Endothelial cell of umbilical vein (primary cell): ENCODE measurements around the gene TNFRSF12A.

Experiments used
- EZH2 ChIP-seq: IDR thresholded peaks from 2 replicates; pipeline ENCODE4 v1.6.1; 2012; ENCODE audit warnings: borderline replicate concordance, low read depth, mild to moderate bottlenecking, moderate library complexity, low read length, inconsistent platforms; ENCODE audit not compliant: severe bottlenecking
- JUN ChIP-seq: IDR thresholded peaks from 2 replicates; pipeline ENCODE4 v1.6.1; 2011; ENCODE audit warnings: borderline replicate concordance, low read depth; ENCODE audit not compliant: insufficient read length, insufficient read depth
- MAX ChIP-seq: IDR thresholded peaks from 2 replicates; pipeline ENCODE4 v1.6.1; 2011; ENCODE audit not compliant: insufficient read depth, insufficient read length
- POLR2A ChIP-seq: IDR thresholded peaks from 2 replicates; pipeline ENCODE4 v1.6.1; 2012; ENCODE audit warnings: low read depth, mild to moderate bottlenecking, control low read depth, low read length
- POLR2AphosphoS5 ChIP-seq: IDR thresholded peaks from 2 replicates; pipeline ENCODE4 v1.6.1; 2012; ENCODE audit warnings: low read depth, mild to moderate bottlenecking, control low read depth, low read length, moderate library complexity; ENCODE audit not compliant: insufficient read depth
- TF ChIP-seq, protein P1 (sequence below), 2 donors: IDR thresholded peaks; 1 replicate in 1 of 2; 2 replicates in 1 of 2; pipeline ENCODE4 v1.5.1; 2011; ENCODE audit warnings: low read length in 2 of 2, mild to moderate bottlenecking in 2 of 2, moderate library complexity in 2 of 2, control low read depth in 1 of 2, inconsistent platforms in 1 of 2, low read depth in 1 of 2; ENCODE audit not compliant: insufficient read depth in 1 of 2; ENCODE audit errors: extremely low read depth in 1 of 2

DNA sequence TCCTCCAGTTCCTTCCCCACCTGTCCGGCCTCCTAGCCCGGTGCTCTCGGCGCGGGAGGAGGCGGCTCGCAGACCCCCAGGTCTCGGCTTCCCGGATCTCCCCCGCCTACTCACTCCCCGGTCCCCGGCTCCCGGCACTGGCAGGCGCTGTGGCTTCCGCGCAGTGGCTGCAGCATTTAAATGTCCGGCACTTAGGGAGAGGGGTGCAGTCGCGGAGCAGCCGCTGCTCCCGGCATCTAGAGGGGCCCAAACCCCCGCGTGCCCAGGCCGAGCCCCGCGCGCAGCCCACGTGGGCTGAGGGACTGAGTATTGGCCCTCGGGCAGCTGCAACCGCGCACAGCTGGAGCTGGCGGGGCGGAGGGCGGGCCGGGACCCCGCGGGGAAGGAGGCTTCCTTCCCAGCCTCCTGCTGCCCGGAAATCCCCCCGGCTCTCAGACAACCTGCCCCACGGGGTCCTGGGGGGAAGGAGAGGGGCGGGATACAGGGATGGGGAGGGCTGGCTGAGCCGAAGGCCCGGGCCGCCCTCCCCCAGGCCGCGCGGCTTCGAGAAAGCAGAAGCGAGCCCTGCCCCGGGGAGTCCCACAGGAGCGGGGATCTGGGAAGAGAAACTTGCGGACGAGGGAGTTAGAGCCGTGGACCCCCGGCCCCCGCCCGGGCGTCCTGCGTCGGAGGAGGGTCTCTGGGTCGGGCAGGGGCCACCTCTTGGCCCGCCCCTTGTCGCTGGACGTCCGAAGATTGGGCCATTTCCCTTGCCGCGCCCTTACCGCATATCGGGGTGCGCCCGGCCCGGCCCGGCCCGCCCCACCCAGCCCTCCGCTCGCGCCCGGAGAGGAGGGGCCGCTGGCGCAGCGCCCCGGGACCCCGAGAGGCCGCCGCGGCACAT, 25.8 kb downstream of the TNFRSF12A start, which contains the start of gene MMP25:
- TF ChIP-seq, protein P1, sequence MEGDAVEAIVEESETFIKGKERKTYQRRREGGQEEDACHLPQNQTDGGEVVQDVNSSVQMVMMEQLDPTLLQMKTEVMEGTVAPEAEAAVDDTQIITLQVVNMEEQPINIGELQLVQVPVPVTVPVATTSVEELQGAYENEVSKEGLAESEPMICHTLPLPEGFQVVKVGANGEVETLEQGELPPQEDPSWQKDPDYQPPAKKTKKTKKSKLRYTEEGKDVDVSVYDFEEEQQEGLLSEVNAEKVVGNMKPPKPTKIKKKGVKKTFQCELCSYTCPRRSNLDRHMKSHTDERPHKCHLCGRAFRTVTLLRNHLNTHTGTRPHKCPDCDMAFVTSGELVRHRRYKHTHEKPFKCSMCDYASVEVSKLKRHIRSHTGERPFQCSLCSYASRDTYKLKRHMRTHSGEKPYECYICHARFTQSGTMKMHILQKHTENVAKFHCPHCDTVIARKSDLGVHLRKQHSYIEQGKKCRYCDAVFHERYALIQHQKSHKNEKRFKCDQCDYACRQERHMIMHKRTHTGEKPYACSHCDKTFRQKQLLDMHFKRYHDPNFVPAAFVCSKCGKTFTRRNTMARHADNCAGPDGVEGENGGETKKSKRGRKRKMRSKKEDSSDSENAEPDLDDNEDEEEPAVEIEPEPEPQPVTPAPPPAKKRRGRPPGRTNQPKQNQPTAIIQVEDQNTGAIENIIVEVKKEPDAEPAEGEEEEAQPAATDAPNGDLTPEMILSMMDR (IDR thresholded peaks at IDR 0.05; ENCODE audit: extremely low read depth in 1 of 2, insufficient read depth in 1 of 2, low read depth in 1 of 2, low read length in 2 of 2): no peak
- TF ChIP-seq POLR2A (no peak), POLR2AphosphoS5 (no peak), EZH2 (peak; percentile 82), MAX (no peak), JUN (no peak)
